ENCODE results near the gene CAMKK1. TPM values are rescaled to one million over a fixed set of nuclear protein-coding genes. Genes with fewer than 3 reads are reported as not detected.

CAMKK1 gene
- polyA plus RNA-seq, 1 of the 3 experiments (the other 2 are of a cell fraction), result 6.8 TPM

DNA sequence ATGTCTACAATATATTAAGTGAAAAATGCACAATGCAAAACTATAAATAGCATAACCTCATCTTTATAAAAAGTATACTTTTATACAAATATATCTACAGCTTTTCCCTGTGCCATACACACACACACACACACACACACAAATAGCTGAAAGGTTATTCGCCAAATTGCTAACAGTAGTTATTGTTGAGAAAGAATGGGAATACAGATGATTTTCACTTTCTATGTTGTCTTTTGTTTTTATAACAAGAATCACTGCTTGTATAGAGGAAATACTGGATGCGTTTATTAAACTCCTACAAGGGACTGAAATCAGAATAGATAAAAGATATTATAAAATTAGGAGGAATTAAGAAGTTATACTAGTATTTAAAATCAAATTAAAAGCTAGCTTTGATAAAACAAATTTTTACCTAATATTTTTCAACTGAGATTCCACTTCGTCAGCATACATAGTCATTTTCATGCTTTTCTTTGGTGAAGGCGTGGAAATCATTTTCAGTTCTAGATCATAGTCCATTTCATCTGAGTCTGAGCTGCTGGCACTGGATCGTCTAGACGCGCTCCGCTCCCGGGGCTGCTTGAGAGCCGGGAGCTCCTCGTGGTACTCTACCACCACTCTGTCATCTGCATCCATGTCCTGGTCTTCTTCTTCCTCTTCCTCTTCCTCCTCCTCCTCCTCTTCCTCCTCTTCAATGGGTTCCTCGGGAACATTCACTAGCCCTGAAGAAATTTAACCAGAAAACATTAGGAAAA, 74.8 kb downstream of the CAMKK1 start:
- no peak for TF ChIP-seq NRF1 (IDR thresholded peaks at IDR 0.05; ENCODE audit: low read depth, low read length)
- H2AFZ ChIP-seq (ENCODE audit: low read depth), result no peak overlapping the region
- no peaks in the 10 kb centered on the region for H3K27me3 ChIP-seq (ENCODE audit: insufficient read depth)
- H3K9me3 ChIP-seq, result no peaks in the 10 kb centered on the region
- no peak for DNase-seq
- no peak overlapping the region for H3K4me2 ChIP-seq
- H3K9ac ChIP-seq, result no peak overlapping the region
- no peaks in the 10 kb centered on the region for H3F3A ChIP-seq (replicated peaks; ENCODE audit: insufficient read depth)
- no peaks in the 10 kb centered on the region for H4K20me1 ChIP-seq (ENCODE audit: insufficient read depth)
- ChIA-PET CTCF (interaction anchor here (1.4 to 1.6 kb wide), 3 partner anchors 10 to 83 kb away, joined by 3 to 5 read pairs (median 4); no protein-coding TSS in a partner anchor), POLR2A (no interaction called here)
- H3K27ac ChIP-seq (ENCODE audit: low read depth in 2 of 2, low read length in 1 of 2), result no peak overlapping the region
- no peaks in the 10 kb centered on the region for H3K4me1 ChIP-seq (ENCODE audit: control insufficient read depth in 1 of 2, insufficient read depth in 2 of 2, low read depth in 1 of 2, low read length in 1 of 2)
- no peak overlapping the region for H3K4me3 ChIP-seq (ENCODE audit: low read depth in 2 of 2, low read length in 1 of 2)
- H3K36me3 ChIP-seq (replicated peaks in 1 of 2; ENCODE audit: control insufficient read depth in 1 of 2, insufficient read depth in 2 of 2, low read length in 1 of 2), result peaks cover 69 to 77% of the 10 kb centered on the region in 2 experiments
- H3K9me2 ChIP-seq, result no peaks in the 10 kb centered on the region
- 96% methylated on average over 12 of the region's 12 CpGs for WGBS (ENCODE audit: low lambda C conversion rate)
- H3K79me2 ChIP-seq (ENCODE audit: insufficient read depth), result no peaks in the 10 kb centered on the region

DNA sequence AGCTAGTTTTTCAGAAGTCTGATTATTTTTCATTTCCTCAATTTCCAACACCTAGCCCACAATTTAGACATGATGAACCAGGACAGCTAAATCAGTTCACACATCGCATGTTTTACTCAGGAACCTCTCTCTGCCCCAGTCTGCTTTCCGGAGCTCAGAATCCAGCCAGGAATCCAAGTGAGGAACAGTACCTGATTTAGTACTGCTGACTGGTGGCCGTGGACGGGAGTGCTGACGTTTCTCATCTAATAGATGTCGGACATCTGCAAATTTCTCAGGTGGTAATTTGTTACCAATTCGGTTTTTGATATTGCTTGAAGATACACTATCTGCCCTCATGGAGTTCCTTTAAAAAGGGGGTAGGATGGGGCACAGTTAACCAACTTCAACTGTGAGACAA, 76.9 kb downstream of the CAMKK1 start:
- Histone ChIP-seq H3F3A (replicated peaks; ENCODE audit: insufficient read depth) (peaks cover 9% of the 10 kb centered on the region), H3K9me3 (no peaks in the 10 kb centered on the region), H3K9me2 (no peaks in the 10 kb centered on the region), H4K20me1 (ENCODE audit: insufficient read depth) (no peaks in the 10 kb centered on the region), H3K4me1 (ENCODE audit: control insufficient read depth in 1 of 2, insufficient read depth in 2 of 2, low read depth in 1 of 2, low read length in 1 of 2) (no peaks in the 10 kb centered on the region), H3K79me2 (ENCODE audit: insufficient read depth) (no peaks in the 10 kb centered on the region), H3K9ac (no peak overlapping the region), H3K4me3 (ENCODE audit: low read depth in 2 of 2, low read length in 1 of 2) (no peak overlapping the region), H3K36me3 (replicated peaks in 1 of 2; ENCODE audit: control insufficient read depth in 1 of 2, insufficient read depth in 2 of 2, low read length in 1 of 2) (peaks cover 58 to 82% of the 10 kb centered on the region in 2 experiments), H3K27ac (ENCODE audit: low read depth in 2 of 2, low read length in 1 of 2) (no peak overlapping the region), H2AFZ (ENCODE audit: low read depth) (no peak overlapping the region), H3K27me3 (ENCODE audit: insufficient read depth) (no peaks in the 10 kb centered on the region), H3K4me2 (no peak overlapping the region)
- CTCF ChIA-PET, result interaction anchor here (0.6 to 1.9 kb wide), 2 partner anchors 35 to 80 kb away, joined by 3 to 5 read pairs; no protein-coding TSS in a partner anchor
- no peak for DNase-seq
- POLR2A ChIA-PET, result no interaction called here
- TF ChIP-seq SMC3 (IDR thresholded peaks at IDR 0.05; ENCODE audit: low read depth, low read length) (no peak), GATA2 (CRISPR knock-in tag; IDR thresholded peaks at IDR 0.05) (no peak), EZH2phosphoT487 (IDR thresholded peaks at IDR 0.05; ENCODE audit: borderline replicate concordance, low read depth) (no peak)
- WGBS (ENCODE audit: low lambda C conversion rate), result 95% methylated on average over 7 of the region's 7 CpGs

DNA sequence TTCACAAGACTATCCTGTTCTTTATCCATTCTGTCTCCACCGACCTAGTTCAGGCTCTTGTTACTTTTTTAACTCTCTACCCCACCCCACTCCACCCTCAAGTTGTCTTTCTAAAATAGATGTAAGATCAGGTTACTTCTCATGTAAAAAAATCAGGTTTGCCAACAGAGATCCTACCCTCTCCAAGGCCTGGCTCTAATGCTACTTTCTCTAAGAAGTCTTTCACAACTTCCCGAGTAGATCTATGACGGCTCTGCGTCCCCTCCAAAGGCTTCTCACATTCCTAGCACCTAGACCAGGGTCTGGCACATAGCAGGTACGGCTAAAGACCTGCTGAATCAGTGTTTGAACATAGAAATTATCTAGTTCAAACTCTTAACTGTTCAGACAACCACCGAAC, 77.7 kb downstream of the CAMKK1 start:
- H3K27ac ChIP-seq (ENCODE audit: low read depth in 2 of 2, low read length in 1 of 2), result no peak overlapping the region
- no peak for DNase-seq
- no peak overlapping the region for H2AFZ ChIP-seq (ENCODE audit: low read depth)
- no peaks in the 10 kb centered on the region for H3K27me3 ChIP-seq (ENCODE audit: insufficient read depth)
- H3K9me3 ChIP-seq, result no peaks in the 10 kb centered on the region
- no peaks in the 10 kb centered on the region for H4K20me1 ChIP-seq (ENCODE audit: insufficient read depth)
- CTCF ChIA-PET, result interaction anchor here (1.2 to 1.9 kb wide), 2 partner anchors 78 to 79 kb away, joined by 5 to 6 read pairs; no protein-coding TSS in a partner anchor
- POLR2A ChIA-PET, result no interaction called here
- H3K4me2 ChIP-seq, result no peak overlapping the region
- no peaks in the 10 kb centered on the region for H3K4me1 ChIP-seq (ENCODE audit: control insufficient read depth in 1 of 2, insufficient read depth in 2 of 2, low read depth in 1 of 2, low read length in 1 of 2)
- WGBS (ENCODE audit: low lambda C conversion rate), result 91% methylated on average over 6 of the region's 6 CpGs
- peaks cover 50 to 83% of the 10 kb centered on the region in 2 experiments for H3K36me3 ChIP-seq (replicated peaks in 1 of 2; ENCODE audit: control insufficient read depth in 1 of 2, insufficient read depth in 2 of 2, low read length in 1 of 2)
- no peaks in the 10 kb centered on the region for H3K79me2 ChIP-seq (ENCODE audit: insufficient read depth)
- no peaks in the 10 kb centered on the region for H3K9me2 ChIP-seq
- no peak overlapping the region for H3K9ac ChIP-seq
- no peak overlapping the region for H3K4me3 ChIP-seq (ENCODE audit: low read depth in 2 of 2, low read length in 1 of 2)
- peaks cover 9% of the 10 kb centered on the region for H3F3A ChIP-seq (replicated peaks; ENCODE audit: insufficient read depth)
- TF ChIP-seq FOSL2 (IDR thresholded peaks at IDR 0.05; ENCODE audit: borderline replicate concordance, low read depth) (no peak), NFIC (IDR thresholded peaks at IDR 0.05; ENCODE audit: borderline replicate concordance) (no peak), RFX5 (IDR thresholded peaks at IDR 0.05; ENCODE audit: low read length) (no peak), RCOR1 (IDR thresholded peaks at IDR 0.05; ENCODE audit: low read length) (no peak), RXRA (IDR thresholded peaks at IDR 0.05; ENCODE audit: borderline replicate concordance, low read depth) (no peak), TEAD4 (IDR thresholded peaks at IDR 0.05; ENCODE audit: borderline replicate concordance, insufficient read depth) (no peak), TAF1 (IDR thresholded peaks at IDR 0.05; ENCODE audit: borderline replicate concordance, low read depth, low read length) (no peak), SMC3 (IDR thresholded peaks at IDR 0.05; ENCODE audit: low read depth, low read length) (no peak), FOXM1 (IDR thresholded peaks at IDR 0.05; ENCODE audit: low read depth) (no peak), GABPA (IDR thresholded peaks at IDR 0.05; ENCODE audit: low read depth) (no peak), EP300 (IDR thresholded peaks at IDR 0.05; ENCODE audit: borderline replicate concordance in 1 of 2, low read depth in 1 of 2, low read length in 1 of 2) (no peak)
- TF ChIP-seq, protein P1, sequence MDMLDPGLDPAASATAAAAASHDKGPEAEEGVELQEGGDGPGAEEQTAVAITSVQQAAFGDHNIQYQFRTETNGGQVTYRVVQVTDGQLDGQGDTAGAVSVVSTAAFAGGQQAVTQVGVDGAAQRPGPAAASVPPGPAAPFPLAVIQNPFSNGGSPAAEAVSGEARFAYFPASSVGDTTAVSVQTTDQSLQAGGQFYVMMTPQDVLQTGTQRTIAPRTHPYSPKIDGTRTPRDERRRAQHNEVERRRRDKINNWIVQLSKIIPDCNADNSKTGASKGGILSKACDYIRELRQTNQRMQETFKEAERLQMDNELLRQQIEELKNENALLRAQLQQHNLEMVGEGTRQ (IDR thresholded peaks at IDR 0.05; ENCODE audit: borderline replicate concordance, low read depth, low read length), result no peak
- TF ChIP-seq, protein P2, sequence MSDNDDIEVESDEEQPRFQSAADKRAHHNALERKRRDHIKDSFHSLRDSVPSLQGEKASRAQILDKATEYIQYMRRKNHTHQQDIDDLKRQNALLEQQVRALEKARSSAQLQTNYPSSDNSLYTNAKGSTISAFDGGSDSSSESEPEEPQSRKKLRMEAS (IDR thresholded peaks at IDR 0.05; ENCODE audit: low read depth), result no peak
- TF ChIP-seq, protein P3, sequence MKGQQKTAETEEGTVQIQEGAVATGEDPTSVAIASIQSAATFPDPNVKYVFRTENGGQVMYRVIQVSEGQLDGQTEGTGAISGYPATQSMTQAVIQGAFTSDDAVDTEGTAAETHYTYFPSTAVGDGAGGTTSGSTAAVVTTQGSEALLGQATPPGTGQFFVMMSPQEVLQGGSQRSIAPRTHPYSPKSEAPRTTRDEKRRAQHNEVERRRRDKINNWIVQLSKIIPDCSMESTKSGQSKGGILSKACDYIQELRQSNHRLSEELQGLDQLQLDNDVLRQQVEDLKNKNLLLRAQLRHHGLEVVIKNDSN (IDR thresholded peaks at IDR 0.05; ENCODE audit: borderline replicate concordance, low read depth), result no peak
- TF ChIP-seq, protein P4, sequence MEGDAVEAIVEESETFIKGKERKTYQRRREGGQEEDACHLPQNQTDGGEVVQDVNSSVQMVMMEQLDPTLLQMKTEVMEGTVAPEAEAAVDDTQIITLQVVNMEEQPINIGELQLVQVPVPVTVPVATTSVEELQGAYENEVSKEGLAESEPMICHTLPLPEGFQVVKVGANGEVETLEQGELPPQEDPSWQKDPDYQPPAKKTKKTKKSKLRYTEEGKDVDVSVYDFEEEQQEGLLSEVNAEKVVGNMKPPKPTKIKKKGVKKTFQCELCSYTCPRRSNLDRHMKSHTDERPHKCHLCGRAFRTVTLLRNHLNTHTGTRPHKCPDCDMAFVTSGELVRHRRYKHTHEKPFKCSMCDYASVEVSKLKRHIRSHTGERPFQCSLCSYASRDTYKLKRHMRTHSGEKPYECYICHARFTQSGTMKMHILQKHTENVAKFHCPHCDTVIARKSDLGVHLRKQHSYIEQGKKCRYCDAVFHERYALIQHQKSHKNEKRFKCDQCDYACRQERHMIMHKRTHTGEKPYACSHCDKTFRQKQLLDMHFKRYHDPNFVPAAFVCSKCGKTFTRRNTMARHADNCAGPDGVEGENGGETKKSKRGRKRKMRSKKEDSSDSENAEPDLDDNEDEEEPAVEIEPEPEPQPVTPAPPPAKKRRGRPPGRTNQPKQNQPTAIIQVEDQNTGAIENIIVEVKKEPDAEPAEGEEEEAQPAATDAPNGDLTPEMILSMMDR (IDR thresholded peaks at IDR 0.05), result no peak
